Tibial artery (tissue), 4 donors: Measurements from ENCODE around the gene BOD1L1.
"Not testable (repeated sequence)": the region's sequence is repeated elsewhere in the genome, so short reads cannot be mapped to it uniquely, and the experiment has no call there.

ENCODE experiments used
- DNase-seq, 2 donors: peaks; one replicate each; pipeline ENCODE4 v3.0.0-alpha.2; 2019
- H3K27ac ChIP-seq, 2 donors: fragments of 200-600 bp; sonication (generic) in 1 of 2; 1 replicate in 1 of 2; 2 replicates in 1 of 2; pipeline ENCODE4 v1.5.1; 2018 to 2019; ENCODE audit warnings: mild to moderate bottlenecking in 1 of 2
- H3K27me3 ChIP-seq, 2 donors: fragments of 200-600 bp; sonication (generic) in 1 of 2; one replicate each; pipeline versions ENCODE4 v1.5.1 to v1.6.0; 2016 to 2019
- H3K36me3 ChIP-seq, 3 donors: fragments of 200-600 bp; sonication (generic) in 2 of 3; one replicate each; pipeline ENCODE4 v1.5.1; 2016 to 2019; ENCODE audit warnings: mild to moderate bottlenecking in 2 of 3
- H3K4me1 ChIP-seq, 4 donors: fragments of 200-600 bp; sonication (generic) in 2 of 4; 1 replicate in 3 of 4; 2 replicates in 1 of 4; pipeline ENCODE4 v1.5.1; 2016 to 2019
- H3K4me3 ChIP-seq, 2 donors: fragments of 200-600 bp; sonication (generic) in 1 of 2; 1 replicate in 1 of 2; 2 replicates in 1 of 2; pipeline ENCODE4 v1.5.1; 2018 to 2019; ENCODE audit warnings: mild to moderate bottlenecking in 2 of 2
- H3K9me3 ChIP-seq, 3 donors: fragments of 200-600 bp; sonication (generic) in 1 of 3; one replicate each; pipeline ENCODE4 v1.5.1; 2016 to 2019
- intact Hi-C: fragments of 100-400 bp; cut with DNase I; formaldehyde crosslinking; loops from one replicate; pipeline ENCODE4 v1.15.0; 2023; ENCODE audit warnings: low total_unique reads
- TF ChIP-seq, protein P1 (sequence below), 2 experiments: fragments of 200-600 bp in 1 of 2; fragments of 450-650 bp in 1 of 2; IDR thresholded peaks; one replicate each; pipeline ENCODE4 v1.5.1; 2017 to 2019; ENCODE audit warnings: antibody characterized with exemption in 2 of 2, mild to moderate bottlenecking in 1 of 2, moderate library complexity in 1 of 2

BOD1L1 gene

DNA sequence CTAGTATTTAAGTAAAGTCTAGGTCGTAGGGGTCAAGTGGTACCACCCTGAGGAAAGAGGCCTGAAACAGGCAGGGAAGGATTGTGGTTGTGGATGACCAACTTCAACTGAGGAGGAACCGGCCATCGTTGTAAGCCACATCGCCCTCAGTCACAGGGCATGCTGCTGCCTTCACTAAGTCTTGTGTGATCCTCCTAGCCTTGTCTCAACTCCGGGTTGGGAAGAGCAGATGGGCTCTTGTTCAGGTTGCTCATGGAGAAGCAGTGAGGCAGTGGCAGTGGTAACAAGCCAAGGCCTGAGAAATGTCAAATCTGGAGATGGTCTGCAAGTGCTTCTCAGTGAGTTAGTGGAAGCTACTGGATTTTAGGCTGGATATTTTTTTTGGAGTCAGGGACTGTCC is 60.4 kb downstream of the BOD1L1 start:
- Histone ChIP-seq H3K36me3 (peaks cover 38 to 65% (median 40%) of the 10 kb centered on the region in 3 donors), H3K27me3 (no peaks in the 10 kb centered on the region), H3K27ac (no peak overlapping the region), H3K4me1 (no peaks in the 10 kb centered on the region), H3K9me3 (no peaks in the 10 kb centered on the region), H3K4me3 (no peak overlapping the region)
- TF ChIP-seq, protein P1, sequence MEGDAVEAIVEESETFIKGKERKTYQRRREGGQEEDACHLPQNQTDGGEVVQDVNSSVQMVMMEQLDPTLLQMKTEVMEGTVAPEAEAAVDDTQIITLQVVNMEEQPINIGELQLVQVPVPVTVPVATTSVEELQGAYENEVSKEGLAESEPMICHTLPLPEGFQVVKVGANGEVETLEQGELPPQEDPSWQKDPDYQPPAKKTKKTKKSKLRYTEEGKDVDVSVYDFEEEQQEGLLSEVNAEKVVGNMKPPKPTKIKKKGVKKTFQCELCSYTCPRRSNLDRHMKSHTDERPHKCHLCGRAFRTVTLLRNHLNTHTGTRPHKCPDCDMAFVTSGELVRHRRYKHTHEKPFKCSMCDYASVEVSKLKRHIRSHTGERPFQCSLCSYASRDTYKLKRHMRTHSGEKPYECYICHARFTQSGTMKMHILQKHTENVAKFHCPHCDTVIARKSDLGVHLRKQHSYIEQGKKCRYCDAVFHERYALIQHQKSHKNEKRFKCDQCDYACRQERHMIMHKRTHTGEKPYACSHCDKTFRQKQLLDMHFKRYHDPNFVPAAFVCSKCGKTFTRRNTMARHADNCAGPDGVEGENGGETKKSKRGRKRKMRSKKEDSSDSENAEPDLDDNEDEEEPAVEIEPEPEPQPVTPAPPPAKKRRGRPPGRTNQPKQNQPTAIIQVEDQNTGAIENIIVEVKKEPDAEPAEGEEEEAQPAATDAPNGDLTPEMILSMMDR (IDR thresholded peaks at IDR 0.05), result no peak
- intact Hi-C loops, result no loop called here
- DNase-seq, result no peak

DNA sequence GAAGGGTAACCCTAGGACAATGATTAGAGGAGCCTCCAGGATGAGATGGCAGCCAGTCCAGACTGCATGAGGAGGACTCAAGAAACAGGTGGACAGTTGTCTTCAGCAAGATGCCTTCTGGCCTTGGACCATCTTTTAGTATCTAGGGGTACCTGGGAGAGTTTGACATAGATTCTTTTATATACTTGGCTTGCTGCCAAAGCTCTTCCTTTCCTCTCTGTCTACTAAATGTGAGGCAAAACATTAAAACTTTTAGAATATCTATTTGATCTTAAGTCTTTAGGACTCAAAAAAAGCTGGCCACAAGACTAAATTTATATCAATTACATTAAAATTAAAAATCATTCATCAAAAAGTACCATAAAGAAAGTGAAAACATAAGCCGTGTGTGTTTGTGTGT is 64.6 kb downstream of the BOD1L1 start:
- H3K4me1 ChIP-seq, result no peaks in the 10 kb centered on the region
- no peak overlapping the region for H3K27ac ChIP-seq
- no peak for DNase-seq
- no peaks in the 10 kb centered on the region for H3K27me3 ChIP-seq
- intact Hi-C loops, result no loop called here
- H3K4me3 ChIP-seq, result no peak overlapping the region
- TF ChIP-seq, protein P1 (IDR thresholded peaks at IDR 0.05), result no peak
- H3K9me3 ChIP-seq, result no peaks in the 10 kb centered on the region
- peaks cover 0 to 23% (median 2%) of the 10 kb centered on the region in 3 donors for H3K36me3 ChIP-seq

DNA sequence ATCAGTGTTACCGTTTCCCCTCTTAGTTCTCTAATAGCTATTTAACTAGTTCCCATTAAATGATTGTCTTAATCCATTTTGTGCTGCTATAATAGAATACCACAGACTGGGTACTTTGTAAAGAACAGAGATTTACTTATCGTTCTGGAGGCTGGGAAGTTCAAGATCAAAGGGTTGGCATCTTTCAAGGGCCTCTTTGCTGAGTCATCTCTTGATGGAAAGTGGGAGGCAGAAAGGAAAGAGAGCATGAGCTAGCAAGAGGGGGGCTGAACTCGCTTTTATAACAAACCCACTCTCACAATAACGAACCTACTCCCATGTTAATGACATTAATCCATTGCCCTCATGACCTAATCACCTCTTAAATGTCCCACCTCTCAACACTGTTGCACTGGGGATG is 65.9 kb downstream of the BOD1L1 start:
- Histone ChIP-seq H3K4me3 (no peak overlapping the region), H3K9me3 (no peaks in the 10 kb centered on the region), H3K36me3 (peaks cover 0 to 12% (median 0%) of the 10 kb centered on the region in 3 donors), H3K27me3 (no peaks in the 10 kb centered on the region), H3K4me1 (no peaks in the 10 kb centered on the region), H3K27ac (no peak overlapping the region)
- DNase-seq, result no peak
- intact Hi-C loops, result no loop called here
- TF ChIP-seq, protein P1 (IDR thresholded peaks at IDR 0.05), result no peak

DNA sequence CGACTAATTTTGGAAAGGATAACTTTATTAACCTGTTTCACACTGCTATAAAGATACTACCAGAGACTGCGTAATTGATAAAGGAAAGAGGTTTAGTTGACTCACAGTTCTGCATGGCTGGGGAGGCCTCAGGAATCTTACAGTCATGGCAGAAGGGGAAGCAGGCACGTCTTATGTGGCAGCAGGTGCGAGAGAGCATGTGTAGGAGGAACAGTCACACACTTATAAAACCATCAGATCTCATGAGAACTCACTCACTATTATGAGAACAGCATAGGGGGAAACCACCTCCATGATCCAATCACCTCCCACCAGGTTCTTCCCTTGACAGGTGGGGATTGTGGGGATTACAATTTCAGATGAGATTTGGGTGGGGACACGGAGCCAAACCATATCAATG is 67.4 kb downstream of the BOD1L1 start:
- H3K9me3 ChIP-seq, DNase-seq, intact Hi-C loops, H3K4me3 ChIP-seq, H3K36me3 ChIP-seq, H3K27me3 ChIP-seq, H3K27ac ChIP-seq, H3K4me1 ChIP-seq: not testable (repeated sequence)

DNA sequence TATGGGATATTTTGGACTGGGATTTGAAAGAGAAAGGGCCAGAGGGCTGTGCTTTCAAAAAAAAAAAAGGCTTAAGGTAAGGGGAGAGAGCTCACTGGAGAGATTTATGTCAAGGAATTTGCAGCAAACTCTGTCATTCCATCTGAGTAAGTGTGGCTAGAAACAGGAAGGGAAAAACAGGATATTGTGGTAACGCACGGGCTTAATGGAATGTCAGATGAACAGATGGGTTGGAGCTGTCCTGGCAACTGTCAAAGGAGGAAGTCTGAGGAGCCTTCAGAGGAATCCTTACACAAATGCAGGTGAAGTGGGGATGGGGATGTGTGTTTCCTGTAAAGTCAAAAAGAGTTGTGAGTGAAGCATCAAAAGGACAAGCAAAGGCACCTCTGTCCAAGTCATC is 68.1 kb downstream of the BOD1L1 start:
- Histone ChIP-seq H3K36me3 (no peaks in the 10 kb centered on the region), H3K9me3 (no peaks in the 10 kb centered on the region), H3K4me3 (no peak overlapping the region), H3K4me1 (no peaks in the 10 kb centered on the region), H3K27ac (no peak overlapping the region), H3K27me3 (no peaks in the 10 kb centered on the region)
- DNase-seq, result no peak
- intact Hi-C loops, result no loop called here
- TF ChIP-seq, protein P1 (IDR thresholded peaks at IDR 0.05), result no peak

DNA sequence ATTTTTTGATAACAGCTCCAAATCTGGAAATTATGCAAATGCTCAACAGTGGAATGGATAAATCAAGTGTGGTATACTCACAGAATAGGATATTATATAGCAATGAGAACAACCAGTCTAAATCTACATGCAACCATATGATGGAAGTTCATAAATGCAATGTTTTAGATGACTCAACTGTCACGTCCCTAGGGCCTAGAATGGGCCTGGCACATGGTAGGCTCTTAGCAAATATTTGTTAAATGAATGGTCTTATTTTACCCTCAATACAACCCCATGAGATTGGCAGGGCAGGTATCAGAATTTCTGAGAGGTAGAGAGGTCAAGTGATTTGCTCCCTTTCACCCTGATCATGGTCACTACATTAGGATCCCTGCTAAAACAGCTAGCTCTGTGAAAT is 68.6 kb downstream of the BOD1L1 start:
- H3K4me3 ChIP-seq, result no peak overlapping the region
- intact Hi-C loops, result no loop called here
- no peak for DNase-seq
- no peaks in the 10 kb centered on the region for H3K36me3 ChIP-seq
- no peak overlapping the region for H3K27ac ChIP-seq
- H3K27me3 ChIP-seq, result no peaks in the 10 kb centered on the region
- H3K9me3 ChIP-seq, result no peaks in the 10 kb centered on the region
- no peaks in the 10 kb centered on the region for H3K4me1 ChIP-seq
- TF ChIP-seq, protein P1 (IDR thresholded peaks at IDR 0.05), result no peak
